ENCODE data around the gene FNBP1.

Gene FNBP1

GRCh38 chr9:129979071-129979745, 63.8 kb downstream of the FNBP1 start:
- TF ChIP-seq POLR2AphosphoS5 (IDR thresholded peaks at IDR 0.05; ENCODE audit: borderline replicate concordance, low read depth, low read length) (no peak), FOXP2 (optimal IDR thresholded peaks at IDR 0.05; ENCODE audit: control extremely low read depth, extremely low read length, insufficient read depth) (no peak)
- Histone ChIP-seq H3K27ac (peak overlapping the region; percentile 84), H3K36me3 (ENCODE audit: insufficient read depth, low read length) (peaks cover 30% of the 10 kb centered on the region), H3K9ac (ENCODE audit: insufficient read length) (no peak overlapping the region), H3K9me3 (ENCODE audit: low read depth, low read length) (no peaks in the 10 kb centered on the region), H3K4me3 (peak overlapping the region; percentile 49)
- DNase-seq (ENCODE audit: low read depth, low spot score): no peak

GRCh38 chr9:129972816-129973215, 70.2 kb downstream of the FNBP1 start:
- TF ChIP-seq FOXP2 (optimal IDR thresholded peaks at IDR 0.05; ENCODE audit: control extremely low read depth, extremely low read length, insufficient read depth): no peak
- no peak for TF ChIP-seq EZH2 (IDR thresholded peaks at IDR 0.05)
- no peak for TF ChIP-seq POLR2AphosphoS5 (IDR thresholded peaks at IDR 0.05; ENCODE audit: borderline replicate concordance, low read depth, low read length)
- H3K4me3 ChIP-seq: no peak overlapping the region
- no peak for DNase-seq (ENCODE audit: low read depth, low spot score)
- H3K36me3 ChIP-seq (ENCODE audit: insufficient read depth, low read length): peaks cover 19% of the 10 kb centered on the region; the same call in 1 of the 2 replicates
- H3K9me3 ChIP-seq (ENCODE audit: low read depth, low read length): no peaks in the 10 kb centered on the region
- H3K27ac ChIP-seq: 0 out of 2 replicates have a peak overlapping the region, but pooled peaks have one; percentile 49
- no peak overlapping the region for H3K9ac ChIP-seq (ENCODE audit: insufficient read length)

- H3K36me3 ChIP-seq (ENCODE audit: insufficient read depth, low read length): peaks cover 6% of the 10 kb centered on the region; the same call in 1 of the 2 replicates
- H3K9ac ChIP-seq (ENCODE audit: insufficient read length): peak overlapping the region; percentile 52
- H3K9me3 ChIP-seq (ENCODE audit: low read depth, low read length): no peaks in the 10 kb centered on the region
- peak overlapping the region; percentile 93 for H3K27ac ChIP-seq
- TF ChIP-seq POLR2AphosphoS5 (IDR thresholded peaks at IDR 0.05; ENCODE audit: borderline replicate concordance, low read depth, low read length): peak; percentile 18; the same call in 1 of the 2 replicates
- TF ChIP-seq FOXP2 (optimal IDR thresholded peaks at IDR 0.05; ENCODE audit: control extremely low read depth, extremely low read length, insufficient read depth): no peak
- peak overlapping the region; percentile 60 for H3K4me3 ChIP-seq
- DNase-seq (ENCODE audit: low read depth, low spot score): peak; percentile 79
Measured at GRCh38 chr9:129968690-129969485, 74.1 kb downstream of the FNBP1 start.

GRCh38 chr9:129964901-129965734, 77.9 kb downstream of the FNBP1 start:
- peaks cover 13% of the 10 kb centered on the region; the same call in 1 of the 2 replicates for H3K36me3 ChIP-seq (ENCODE audit: insufficient read depth, low read length)
- no peaks in the 10 kb centered on the region for H3K9me3 ChIP-seq (ENCODE audit: low read depth, low read length)
- DNase-seq (ENCODE audit: low read depth, low spot score): peak; percentile 91
- peak overlapping the region; percentile 75 for H3K4me3 ChIP-seq
- peak overlapping the region; percentile 100 for H3K27ac ChIP-seq
- peak overlapping the region; percentile 98 for H3K9ac ChIP-seq (ENCODE audit: insufficient read length)
- TF ChIP-seq POLR2AphosphoS5 (IDR thresholded peaks at IDR 0.05; ENCODE audit: borderline replicate concordance, low read depth, low read length) (no peak; the same call in 1 of the 2 replicates), EZH2 (IDR thresholded peaks at IDR 0.05) (no peak), FOXP2 (optimal IDR thresholded peaks at IDR 0.05; ENCODE audit: control extremely low read depth, extremely low read length, insufficient read depth) (no peak)

- Histone ChIP-seq H3K27ac (peak overlapping the region; percentile 100), H3K9me3 (ENCODE audit: low read depth, low read length) (no peaks in the 10 kb centered on the region), H3K4me3 (peak overlapping the region; percentile 75), H3K9ac (ENCODE audit: insufficient read length) (peak overlapping the region; percentile 98), H3K36me3 (ENCODE audit: insufficient read depth, low read length) (peaks cover 19% of the 10 kb centered on the region; the same call in 1 of the 2 replicates)
- DNase-seq (ENCODE audit: low read depth, low spot score): peak; percentile 86
- TF ChIP-seq POLR2AphosphoS5 (IDR thresholded peaks at IDR 0.05; ENCODE audit: borderline replicate concordance, low read depth, low read length): peak; percentile 85
- no peak for TF ChIP-seq FOXP2 (optimal IDR thresholded peaks at IDR 0.05; ENCODE audit: control extremely low read depth, extremely low read length, insufficient read depth)
Measured at GRCh38 chr9:129962889-129963703, 79.9 kb downstream of the FNBP1 start.

GRCh38 chr9:129962451-129962864, 80.5 kb downstream of the FNBP1 start:
- TF ChIP-seq POLR2AphosphoS5 (IDR thresholded peaks at IDR 0.05; ENCODE audit: borderline replicate concordance, low read depth, low read length): no peak
- no peak for TF ChIP-seq EZH2 (IDR thresholded peaks at IDR 0.05)
- TF ChIP-seq FOXP2 (optimal IDR thresholded peaks at IDR 0.05; ENCODE audit: control extremely low read depth, extremely low read length, insufficient read depth): no peak
- H3K9ac ChIP-seq (ENCODE audit: insufficient read length): peak overlapping the region; percentile 98
- no peaks in the 10 kb centered on the region for H3K9me3 ChIP-seq (ENCODE audit: low read depth, low read length)
- H3K27ac ChIP-seq: peak overlapping the region; percentile 100
- H3K36me3 ChIP-seq (ENCODE audit: insufficient read depth, low read length): peaks cover 25% of the 10 kb centered on the region
- no peak for DNase-seq (ENCODE audit: low read depth, low spot score)
- peak overlapping the region; percentile 75 for H3K4me3 ChIP-seq

GRCh38 chr9:129958796-129959195, 84.2 kb downstream of the FNBP1 start:
- Histone ChIP-seq H3K9ac (ENCODE audit: insufficient read length) (no peak overlapping the region), H3K36me3 (ENCODE audit: insufficient read depth, low read length) (peaks cover 35% of the 10 kb centered on the region), H3K27ac (peak overlapping the region; percentile 97), H3K4me3 (no peak overlapping the region), H3K9me3 (ENCODE audit: low read depth, low read length) (no peaks in the 10 kb centered on the region)
- no peak for DNase-seq (ENCODE audit: low read depth, low spot score)
- no peak for TF ChIP-seq FOXP2 (optimal IDR thresholded peaks at IDR 0.05; ENCODE audit: control extremely low read depth, extremely low read length, insufficient read depth)
- TF ChIP-seq EZH2 (IDR thresholded peaks at IDR 0.05): no peak
- no peak for TF ChIP-seq POLR2AphosphoS5 (IDR thresholded peaks at IDR 0.05; ENCODE audit: borderline replicate concordance, low read depth, low read length)

All from SK-N-MC (cell line).